PC-3 (cell line): ENCODE data around the gene BCR. TPM values are rescaled to one million over a fixed set of nuclear protein-coding genes. Genes with fewer than 3 reads are reported as not detected.
"Not testable (repeated sequence)": the region's sequence is repeated elsewhere in the genome, so short reads cannot be mapped to it uniquely, and the experiment has no call there.

Experiments used
- ATAC-seq: fragments of 200-7000 bp; cut with Tn5 transposase; 2 replicates; pipeline ENCODE4 v1.9.1; 2020; ENCODE audit warnings: mild to moderate bottlenecking, moderate library complexity
- BruUV-seq: library from RNA; stranded (reverse); fragments of 400-500 nt; replicated peaks from 2 replicates; lab custom pipeline; 2021; lab: Mats Ljungman, UMichigan
- CTCF ChIA-PET: fragments of 300-600 bp; sonication (Branson Sonifier 250); formaldehyde crosslinking; loops from one replicate; lab custom pipeline; 2022; ENCODE audit warnings: antibody characterized with exemption; lab: Charles Lee
- POLR2A ChIA-PET: fragments of 300-600 bp; sonication (Branson Sonifier 250); formaldehyde crosslinking; loops from one replicate; lab custom pipeline; 2022; ENCODE audit warnings: antibody characterized with exemption; ENCODE audit not compliant: unreplicated experiment; lab: Charles Lee
- DNase-seq: peaks from one replicate; pipeline ENCODE4 v3.0.0-alpha.2; 2015
- H2AFZ ChIP-seq: fragments of 300-600 bp; sonication (generic); 2 replicates; pipeline ENCODE4 v1.6.0; 2016; ENCODE audit warnings: antibody characterized with exemption, low read length
- H3F3A ChIP-seq: fragments of 300-600 bp; sonication (generic); one replicate; pipeline ENCODE4 v1.6.0; 2017; ENCODE audit warnings: antibody characterized with exemption, low read length, control low read depth, mild to moderate bottlenecking; ENCODE audit not compliant: unreplicated experiment
- H3K27ac ChIP-seq: fragments of 300-600 bp; sonication (generic); 2 replicates; pipeline ENCODE4 v1.5.1; 2016; ENCODE audit warnings: mild to moderate bottlenecking, low read length
- H3K27me3 ChIP-seq: fragments of 300-600 bp; sonication (generic); 2 replicates; pipeline ENCODE4 v1.6.1; 2016; ENCODE audit warnings: low read length, mixed read lengths
- H3K36me3 ChIP-seq: fragments of 300-600 bp; sonication (generic); 2 replicates; pipeline ENCODE4 v1.6.1; 2016; ENCODE audit warnings: low read depth, mixed run types, low read length, mixed read lengths
- H3K4me1 ChIP-seq: fragments of 300-600 bp; sonication (generic); 2 replicates; pipeline ENCODE4 v1.5.1; 2016; ENCODE audit warnings: low read length; ENCODE audit not compliant: insufficient read depth
- H3K4me2 ChIP-seq: fragments of 300-600 bp; sonication (generic); 2 replicates; pipeline ENCODE4 v1.6.0; 2016; ENCODE audit warnings: low read length
- H3K4me3 ChIP-seq: fragments of 300-600 bp; sonication (generic); 2 replicates; pipeline ENCODE4 v1.5.1; 2016; ENCODE audit warnings: mild to moderate bottlenecking, low read length, mixed read lengths
- H3K79me2 ChIP-seq: fragments of 300-600 bp; sonication (generic); 2 replicates; pipeline ENCODE4 v1.6.1; 2017; ENCODE audit warnings: low read length, mixed read lengths
- H3K9ac ChIP-seq: fragments of 300-600 bp; sonication (generic); 2 replicates; pipeline ENCODE4 v1.6.0; 2016; ENCODE audit warnings: mild to moderate bottlenecking, low read length
- H3K9me2 ChIP-seq: fragments of 300-600 bp; sonication (generic); replicated peaks from 2 replicates; pipeline ENCODE4 v1.6.1; 2016; ENCODE audit warnings: mixed run types, low read length, mixed read lengths
- H3K9me3 ChIP-seq: fragments of 300-600 bp; sonication (generic); 2 replicates; pipeline ENCODE4 v1.6.1; 2016; ENCODE audit warnings: low read length, mixed read lengths
- H4K20me1 ChIP-seq: fragments of 300-600 bp; sonication (generic); 2 replicates; pipeline ENCODE4 v1.6.1; 2016; ENCODE audit warnings: low read length, mixed read lengths
- EZH2 ChIP-seq: fragments of 300-600 bp; sonication (generic); IDR thresholded peaks from one replicate; pipeline ENCODE4 v1.6.1; 2017; ENCODE audit warnings: antibody characterized with exemption, mild to moderate bottlenecking, low read length; ENCODE audit not compliant: unreplicated experiment
- EZH2phosphoT487 ChIP-seq: fragments of 300-600 bp; sonication (generic); IDR thresholded peaks from 2 replicates; pipeline ENCODE4 v1.6.1; 2018; ENCODE audit warnings: mild to moderate bottlenecking, antibody characterized with exemption, low read length, borderline replicate concordance
- intact Hi-C: fragments of 100-400 bp; cut with micrococcal nuclease; formaldehyde crosslinking; loops from 2 replicates; pipeline ENCODE4 v1.9.0; 2023
- total RNA-seq: library from RNA; depleted of rRNA; stranded (reverse); fragments of >200 nt; gene quantifications from 2 replicates; pipeline ENCODE4 v1.2.3, GENCODE V29; 2014
- TF ChIP-seq, protein P1 (sequence below): fragments of 300-600 bp; sonication (generic); conservative IDR thresholded peaks from 2 replicates; pipeline ENCODE4 v1.5.1; 2017; ENCODE audit warnings: antibody characterized with exemption, low read depth, mild to moderate bottlenecking, low read length

BCR gene
- total RNA-seq, 1 experiment from 2014 or later: 36.8 TPM

DNA sequence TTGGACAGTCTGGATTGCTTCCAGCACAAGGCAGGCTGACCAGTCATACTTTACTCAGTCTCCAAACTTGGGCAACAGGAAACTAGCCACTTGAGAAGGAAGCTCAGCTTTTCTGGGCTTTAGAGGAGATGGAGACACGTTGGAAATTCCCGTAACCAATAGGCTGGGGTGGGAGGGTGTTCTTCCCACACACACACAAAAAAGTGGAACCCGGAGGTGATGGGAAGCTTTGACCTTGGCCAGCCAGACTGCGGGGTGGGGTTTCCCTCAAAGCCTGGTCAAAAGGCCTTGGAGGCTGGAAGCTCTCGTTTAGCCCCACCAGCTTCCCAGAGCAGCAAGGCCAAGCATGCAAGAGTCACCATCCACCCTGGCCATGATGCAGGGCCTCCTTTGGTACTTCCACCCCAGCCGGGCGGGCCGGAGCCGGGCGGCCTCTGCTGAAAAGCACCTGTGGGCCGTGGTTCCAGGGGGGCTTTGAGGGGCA lies 126.2 kb downstream of the BCR start:
- Histone ChIP-seq H2AFZ (no peak overlapping the region), H3K9ac (no peak overlapping the region), H3K4me3 (no peak overlapping the region), H3K9me2 (no peaks in the 10 kb centered on the region), H3K27ac (no peak overlapping the region), H3K79me2 (no peaks in the 10 kb centered on the region), H3F3A (no peaks in the 10 kb centered on the region), H3K4me2 (no peak overlapping the region), H3K36me3 (no peaks in the 10 kb centered on the region), H3K27me3 (no peaks in the 10 kb centered on the region), H4K20me1 (no peaks in the 10 kb centered on the region), H3K4me1 (peaks cover 13% of the 10 kb centered on the region; the same call in 1 of the 2 replicates), H3K9me3 (no peaks in the 10 kb centered on the region)
- ATAC-seq: no peak
- no peak for TF ChIP-seq EZH2
- TF ChIP-seq EZH2phosphoT487: no peak
- TF ChIP-seq, protein P1, sequence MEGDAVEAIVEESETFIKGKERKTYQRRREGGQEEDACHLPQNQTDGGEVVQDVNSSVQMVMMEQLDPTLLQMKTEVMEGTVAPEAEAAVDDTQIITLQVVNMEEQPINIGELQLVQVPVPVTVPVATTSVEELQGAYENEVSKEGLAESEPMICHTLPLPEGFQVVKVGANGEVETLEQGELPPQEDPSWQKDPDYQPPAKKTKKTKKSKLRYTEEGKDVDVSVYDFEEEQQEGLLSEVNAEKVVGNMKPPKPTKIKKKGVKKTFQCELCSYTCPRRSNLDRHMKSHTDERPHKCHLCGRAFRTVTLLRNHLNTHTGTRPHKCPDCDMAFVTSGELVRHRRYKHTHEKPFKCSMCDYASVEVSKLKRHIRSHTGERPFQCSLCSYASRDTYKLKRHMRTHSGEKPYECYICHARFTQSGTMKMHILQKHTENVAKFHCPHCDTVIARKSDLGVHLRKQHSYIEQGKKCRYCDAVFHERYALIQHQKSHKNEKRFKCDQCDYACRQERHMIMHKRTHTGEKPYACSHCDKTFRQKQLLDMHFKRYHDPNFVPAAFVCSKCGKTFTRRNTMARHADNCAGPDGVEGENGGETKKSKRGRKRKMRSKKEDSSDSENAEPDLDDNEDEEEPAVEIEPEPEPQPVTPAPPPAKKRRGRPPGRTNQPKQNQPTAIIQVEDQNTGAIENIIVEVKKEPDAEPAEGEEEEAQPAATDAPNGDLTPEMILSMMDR: no peak
- DNase-seq: no peak
- CTCF ChIA-PET: no interaction called here
- BruUV-seq: no TSS peak
- POLR2A ChIA-PET: no interaction called here
- intact Hi-C loops: no loop called here

DNA sequence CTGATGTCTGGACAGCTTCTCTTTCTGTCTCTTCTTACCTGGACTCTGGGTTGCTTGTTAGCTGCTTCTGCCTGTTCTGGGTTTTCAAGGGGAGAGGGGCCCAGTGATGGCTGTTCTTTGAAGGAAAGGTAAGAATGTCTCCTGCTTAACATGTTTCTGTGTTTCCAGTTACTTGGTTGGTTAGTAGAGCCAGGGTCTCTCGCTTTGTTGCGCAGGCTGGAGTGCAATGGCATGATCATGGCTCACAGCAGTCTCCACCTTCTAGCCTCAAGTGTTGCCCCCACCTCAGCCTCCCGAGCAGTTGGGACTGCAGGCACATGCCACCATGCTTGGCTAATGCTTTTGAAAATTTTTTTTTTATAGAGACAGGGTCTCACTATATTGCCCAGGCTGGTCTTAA lies 126.6 kb downstream of the BCR start:
- Histone ChIP-seq H3K9ac (no peak overlapping the region), H2AFZ (no peak overlapping the region), H3K4me2 (no peak overlapping the region), H3K27ac (no peak overlapping the region), H3K9me2 (no peaks in the 10 kb centered on the region), H3K36me3 (no peaks in the 10 kb centered on the region), H3K4me3 (no peak overlapping the region), H3K79me2 (no peaks in the 10 kb centered on the region), H4K20me1 (no peaks in the 10 kb centered on the region), H3K4me1 (peaks cover 13% of the 10 kb centered on the region; the same call in 1 of the 2 replicates), H3K27me3 (no peaks in the 10 kb centered on the region), H3K9me3 (no peaks in the 10 kb centered on the region), H3F3A (no peaks in the 10 kb centered on the region)
- DNase-seq (no peak), ATAC-seq (no peak)
- intact Hi-C loops: no loop called here
- ChIA-PET CTCF (no interaction called here), POLR2A (no interaction called here)
- no TSS peak for BruUV-seq
- TF ChIP-seq EZH2phosphoT487: no peak
- TF ChIP-seq, protein P1: no peak
- TF ChIP-seq EZH2: no peak

DNA sequence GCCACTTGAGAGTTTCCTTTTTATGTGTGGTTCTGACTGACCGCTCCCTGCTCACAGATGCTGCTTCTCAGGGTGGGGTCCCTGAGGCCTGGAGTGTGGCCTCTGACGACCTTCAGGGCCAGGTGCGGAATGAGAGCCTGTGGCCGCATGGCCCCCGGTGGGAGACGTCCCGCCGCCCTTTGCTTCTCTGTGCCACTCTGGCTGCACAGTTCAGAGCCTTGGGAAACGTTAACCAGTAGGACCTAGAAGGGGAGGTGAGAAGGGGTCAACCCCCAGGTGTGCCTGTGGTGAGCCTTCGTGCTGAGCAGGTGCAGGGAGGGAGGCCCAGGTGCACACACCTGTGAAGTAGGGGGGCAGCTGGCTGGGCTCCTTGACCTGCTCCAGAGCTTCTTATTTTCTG lies 127.2 kb downstream of the BCR start:
- H3K4me3 ChIP-seq, H4K20me1 ChIP-seq, CTCF ChIA-PET, POLR2A ChIA-PET, BruUV-seq, ATAC-seq, H3K27ac ChIP-seq, H3K9ac ChIP-seq, intact Hi-C loops, H3K27me3 ChIP-seq, H2AFZ ChIP-seq, H3K9me2 ChIP-seq, H3K9me3 ChIP-seq, H3K36me3 ChIP-seq, H3F3A ChIP-seq, H3K79me2 ChIP-seq, DNase-seq, H3K4me2 ChIP-seq: not testable (repeated sequence)
- peaks cover 13% of the 10 kb centered on the region; the same call in 1 of the 2 replicates for H3K4me1 ChIP-seq

DNA sequence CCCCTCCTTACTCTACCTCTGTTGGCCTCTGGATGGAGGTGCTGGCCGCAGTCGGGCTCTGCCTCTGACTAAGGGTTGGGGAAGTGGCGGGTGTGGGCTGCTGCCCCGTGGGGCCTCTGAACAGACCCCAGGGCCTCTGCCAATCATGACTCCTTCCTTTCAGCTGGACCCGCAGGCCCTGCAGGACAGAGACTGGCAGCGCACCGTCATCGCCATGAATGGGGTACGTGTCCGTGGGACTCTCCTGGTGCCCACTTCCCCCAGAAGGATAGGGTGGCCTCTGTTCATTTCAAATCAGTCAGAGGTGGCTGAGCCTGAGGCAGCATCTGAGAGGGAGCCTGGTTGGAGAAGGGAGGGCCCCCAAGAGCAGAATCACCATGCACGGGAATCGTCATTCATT lies 129.0 kb downstream of the BCR start:
- DNase-seq, intact Hi-C loops, CTCF ChIA-PET, POLR2A ChIA-PET, H3K36me3 ChIP-seq, H3K9me2 ChIP-seq, H3K27ac ChIP-seq, H3K9me3 ChIP-seq, H3K4me2 ChIP-seq, H3K4me3 ChIP-seq, BruUV-seq, H3F3A ChIP-seq, H4K20me1 ChIP-seq, H3K27me3 ChIP-seq, H3K9ac ChIP-seq, H2AFZ ChIP-seq, ATAC-seq, H3K79me2 ChIP-seq: not testable (repeated sequence)
- H3K4me1 ChIP-seq: peaks cover 13% of the 10 kb centered on the region; the same call in 1 of the 2 replicates

DNA sequence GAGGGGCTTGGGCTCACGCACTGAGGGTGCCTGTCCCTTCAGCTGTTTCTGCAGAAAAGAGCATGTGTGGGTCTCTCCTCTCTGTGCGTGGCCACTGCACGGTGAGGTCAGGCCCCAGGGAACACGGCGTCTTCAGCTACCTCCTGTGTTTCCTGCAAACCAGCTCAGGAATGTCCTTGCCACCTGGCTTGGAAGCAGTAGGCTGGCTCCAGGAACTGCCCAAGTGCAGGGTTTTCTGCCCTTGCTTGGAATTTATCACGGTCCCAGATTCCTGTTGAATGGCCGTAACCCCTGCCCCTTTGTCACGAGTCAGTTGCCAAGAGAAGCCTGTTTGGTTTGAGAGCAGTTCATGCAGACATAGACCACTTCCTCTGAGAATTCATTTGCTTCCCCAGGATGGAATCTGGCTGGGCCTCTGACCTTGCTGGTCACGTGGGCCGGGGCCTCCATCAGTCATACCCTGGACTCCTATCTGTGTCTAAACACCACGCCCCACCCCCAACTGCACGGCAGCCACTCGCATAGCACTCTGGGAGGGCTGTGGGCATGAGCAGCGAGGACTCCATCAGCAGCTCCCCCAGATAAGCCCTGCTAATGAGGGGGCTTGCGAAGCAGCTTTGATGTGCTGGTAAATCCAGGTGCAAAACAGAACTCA lies 130.3 kb downstream of the BCR start:
- H3K4me2 ChIP-seq, H4K20me1 ChIP-seq, H3K79me2 ChIP-seq, POLR2A ChIA-PET, BruUV-seq, H3K9me2 ChIP-seq, H3F3A ChIP-seq, DNase-seq, ATAC-seq, intact Hi-C loops, H3K36me3 ChIP-seq, CTCF ChIA-PET, H2AFZ ChIP-seq, H3K27me3 ChIP-seq, H3K9ac ChIP-seq, H3K4me3 ChIP-seq, H3K9me3 ChIP-seq, H3K4me1 ChIP-seq, H3K27ac ChIP-seq: not testable (repeated sequence)
